GM12891 (cell line): ENCODE measurements around the gene CEACAM21.

Experiments used
- PAX5 ChIP-seq: IDR thresholded peaks from 2 replicates; pipeline ENCODE4 v1.6.1; 2011; ENCODE audit warnings: low read length, moderate library complexity, mild to moderate bottlenecking; ENCODE audit not compliant: insufficient read depth, severe bottlenecking
- POLR2A ChIP-seq: IDR thresholded peaks from 2 replicates; pipeline ENCODE4 v1.6.1; 2011; ENCODE audit warnings: low read depth, low read length, control low read depth
- POLR2AphosphoS5 ChIP-seq: IDR thresholded peaks from 2 replicates; pipeline ENCODE4 v1.6.1; 2011; ENCODE audit warnings: low read depth, low read length, control low read depth
- TAF1 ChIP-seq: IDR thresholded peaks from 2 replicates; pipeline ENCODE4 v1.6.1; 2011; ENCODE audit warnings: low read depth, low read length, control low read depth

GRCh38 chr19:41528106-41528505, 47.9 kb upstream of the CEACAM21 start:
- TF ChIP-seq POLR2A (no peak), POLR2AphosphoS5 (no peak), TAF1 (no peak), PAX5 (no peak)
